Adipose tissue (tissue), 3 donors: ENCODE data around the gene YWHAH. TPM values are rescaled to one million over a fixed set of nuclear protein-coding genes. Genes with fewer than 3 reads are reported as not detected.

Experiments used
- H3K27ac ChIP-seq: one replicate; pipeline ENCODE4 v1.5.1; 2013; ENCODE audit warnings: low read depth, low read length
- WGBS, 3 donors: extraction: QIAGEN DNeasy Blood & Tissue Kit; methylation state at CpG; one replicate each; pipeline ENCODE4 v1.1.7; 2013; 5-methylcytosine and 5-hydroxymethylcytosine counted together
- polyA plus RNA-seq, 3 donors: library from polyadenylated mRNA; stranded (reverse); fragments of 200-250 nt; gene quantifications; one replicate each; pipeline ENCODE4 v1.2.3, GENCODE V29; 2013
- donor health status: healthy with polysubstance abuse.
- donor health status: Bipolar disorder and iron deficiency.
- donor health status: healthy.

Gene YWHAH
- polyA plus RNA-seq, 3 donors = 43.8 to 85.4 (median 84.1) TPM

DNA sequence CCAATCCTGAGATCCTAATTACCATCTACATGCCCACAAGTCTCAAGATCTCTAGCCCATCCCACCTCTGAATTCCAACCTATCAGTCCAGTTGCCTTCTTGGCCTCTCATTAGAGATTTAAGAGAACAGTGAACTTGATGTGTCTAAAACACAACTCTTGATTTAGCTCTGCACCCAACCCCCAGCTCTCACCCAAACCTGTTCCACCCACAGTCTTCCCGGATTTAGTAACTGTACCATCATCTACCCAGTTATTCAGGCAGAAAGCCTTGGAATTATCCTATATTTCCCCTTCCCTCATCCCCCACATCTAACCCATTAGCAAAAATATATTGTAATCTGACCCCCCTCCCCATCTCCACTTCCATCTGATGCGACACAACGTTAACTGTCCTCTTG is 24.0 kb upstream of the YWHAH start:
- no peak overlapping the region for H3K27ac ChIP-seq
- WGBS, 3 donors = 94 to 95% (median 95%) methylated on average over 3 of the region's 3 CpGs

DNA sequence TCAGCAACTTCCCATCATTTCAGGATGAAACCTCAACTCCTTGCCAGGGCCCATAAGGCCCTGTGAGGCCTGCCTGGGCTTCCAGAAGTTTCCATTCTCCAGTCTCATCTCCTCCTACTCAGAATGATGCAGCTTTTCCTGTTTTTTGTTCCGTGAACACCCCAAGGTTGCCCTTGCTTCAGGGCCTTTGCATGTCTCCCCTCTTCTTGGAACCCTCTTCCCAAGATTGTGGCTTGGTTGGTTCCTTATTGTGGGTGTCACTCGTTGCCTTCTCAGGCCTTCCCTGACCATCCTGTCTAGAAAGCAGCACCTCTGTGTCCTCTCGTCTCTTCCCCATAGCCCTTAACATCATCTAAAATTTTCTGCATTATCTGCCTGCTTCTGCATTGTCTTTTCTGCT is 23.2 kb upstream of the YWHAH start:
- WGBS, 3 donors = 56 to 84% (median 73%) methylated on average over 3 of the region's 3 CpGs
- no peak overlapping the region for H3K27ac ChIP-seq

DNA sequence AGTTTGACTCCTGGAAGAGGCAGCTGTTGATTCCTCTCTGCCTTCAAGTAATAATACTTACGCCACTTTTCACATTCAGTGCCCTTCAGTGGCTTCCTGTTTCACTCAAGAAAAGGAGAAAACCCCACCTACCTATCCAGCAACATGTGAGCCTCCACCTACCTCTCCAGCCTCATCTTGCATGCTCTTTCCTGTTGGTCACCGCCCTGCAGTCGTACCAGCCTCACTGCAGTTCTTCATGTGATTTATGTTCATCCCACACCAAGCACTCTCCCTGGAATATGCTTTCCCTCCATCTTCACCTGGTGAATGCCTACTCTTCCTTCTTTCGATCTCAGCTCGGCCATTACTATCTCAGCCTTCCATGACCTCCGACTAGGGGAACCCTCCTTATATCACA is 21.8 kb upstream of the YWHAH start:
- WGBS, 3 donors = 60 to 85% (median 63%) methylated on average over 6 of the region's 6 CpGs
- H3K27ac ChIP-seq = no peak overlapping the region

DNA sequence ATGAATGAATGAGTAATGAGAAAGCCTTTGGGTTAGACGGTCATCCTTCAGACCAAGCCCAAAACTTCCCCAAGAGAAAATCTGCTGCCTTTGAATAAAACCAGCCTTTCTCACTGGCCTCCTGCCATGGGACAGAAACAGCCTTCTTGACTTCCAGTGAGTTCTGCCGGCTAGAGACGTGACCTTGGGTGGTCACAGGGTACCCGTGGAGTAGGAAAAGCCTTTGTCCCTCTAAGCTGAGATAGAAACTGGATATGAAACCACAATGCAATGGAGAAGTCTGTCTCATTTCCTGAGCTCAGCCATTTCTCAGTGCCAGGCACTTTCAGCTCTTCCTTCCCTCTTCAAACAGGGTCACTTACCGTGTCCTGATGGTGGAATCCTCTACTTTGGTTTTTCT is 21.2 kb upstream of the YWHAH start:
- 9 to 25% (median 11%) methylated on average over 5 of the region's 5 CpGs for WGBS, 3 donors
- H3K27ac ChIP-seq = no peak overlapping the region

DNA sequence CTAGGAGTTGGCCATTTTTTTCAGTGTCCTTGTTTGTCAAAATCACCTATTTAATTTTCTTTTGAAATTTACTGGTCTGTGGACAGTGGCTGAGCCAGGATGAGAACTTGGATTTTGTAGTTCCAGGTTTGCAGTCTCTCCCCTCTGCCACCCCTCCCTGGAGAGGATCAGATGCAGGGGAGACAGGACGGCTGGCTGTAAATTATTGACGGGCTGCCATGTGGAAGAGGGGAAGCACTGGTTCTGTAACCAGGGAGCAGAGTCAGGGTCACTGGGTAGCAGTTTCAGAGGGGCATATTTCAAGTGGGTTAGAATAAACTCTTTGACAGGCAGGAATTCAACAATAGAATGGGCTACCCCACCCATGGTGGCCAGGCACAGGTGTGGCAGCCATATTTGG is 20.6 kb upstream of the YWHAH start:
- WGBS, 3 donors = 49 to 65% (median 61%) methylated on average over 2 of the region's 2 CpGs
- no peak overlapping the region for H3K27ac ChIP-seq

DNA sequence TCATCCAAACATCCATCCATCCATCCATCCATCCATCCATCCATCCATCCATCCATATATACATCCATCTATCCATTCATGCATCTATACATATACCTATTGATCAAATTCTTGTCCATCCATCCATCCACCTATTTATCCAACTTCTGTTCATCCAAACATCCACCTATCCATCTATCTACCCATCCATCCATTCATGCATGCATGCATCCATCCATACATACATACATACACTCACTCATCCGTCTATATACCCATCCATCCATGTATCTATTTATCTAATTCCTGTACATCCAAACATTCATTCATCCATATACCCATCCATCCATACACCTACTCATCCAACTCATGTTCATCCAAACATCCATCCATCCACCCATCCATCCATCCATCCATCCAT is 19.3 kb upstream of the YWHAH start:
- H3K27ac ChIP-seq = no peak overlapping the region
- WGBS, 3 donors = 94 to 100% (median 97%) methylated on average over 1 of the region's 1 CpG

DNA sequence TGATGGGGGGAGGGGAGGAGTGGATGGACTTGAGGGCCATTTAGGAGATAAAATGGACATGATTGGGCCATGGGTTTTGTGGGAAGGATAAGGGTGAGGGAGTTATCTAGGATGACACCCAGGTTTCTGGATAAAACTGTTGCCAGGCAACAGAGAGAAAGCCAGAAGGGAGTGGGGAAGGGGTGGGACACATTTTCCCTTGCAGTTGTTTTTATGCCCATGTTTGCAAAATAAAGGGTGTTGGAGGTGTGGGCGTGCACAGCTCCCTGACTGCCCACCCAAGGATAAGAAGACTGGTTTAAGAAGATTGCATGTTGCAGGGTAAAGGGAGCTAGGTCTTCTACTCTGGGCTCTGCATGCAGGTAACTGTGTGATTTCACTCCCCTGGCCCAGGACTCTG is 18.3 kb upstream of the YWHAH start:
- no peak overlapping the region for H3K27ac ChIP-seq
- 80 to 88% (median 82%) methylated on average over 1 of the region's 1 CpG for WGBS, 3 donors

DNA sequence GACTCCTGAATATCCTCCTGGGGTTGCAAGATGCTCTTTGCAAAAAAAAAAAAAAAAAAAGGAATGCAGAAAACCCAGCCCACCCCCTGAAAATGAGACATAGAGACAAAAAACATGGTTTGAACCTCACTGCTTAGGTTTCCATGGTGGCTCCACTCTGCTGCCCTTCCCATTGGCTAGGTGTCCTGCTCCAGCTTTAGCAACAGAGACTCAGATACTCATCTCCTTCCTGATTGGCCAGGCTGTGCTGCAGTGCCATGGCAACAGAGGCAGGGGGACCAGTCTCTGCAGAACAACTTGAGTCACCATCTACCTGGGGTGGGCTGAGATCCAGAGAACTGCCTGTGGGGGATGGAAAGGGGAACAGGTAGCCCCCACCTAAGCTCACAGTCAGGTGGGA is 17.4 kb upstream of the YWHAH start:
- H3K27ac ChIP-seq = no peak overlapping the region

DNA sequence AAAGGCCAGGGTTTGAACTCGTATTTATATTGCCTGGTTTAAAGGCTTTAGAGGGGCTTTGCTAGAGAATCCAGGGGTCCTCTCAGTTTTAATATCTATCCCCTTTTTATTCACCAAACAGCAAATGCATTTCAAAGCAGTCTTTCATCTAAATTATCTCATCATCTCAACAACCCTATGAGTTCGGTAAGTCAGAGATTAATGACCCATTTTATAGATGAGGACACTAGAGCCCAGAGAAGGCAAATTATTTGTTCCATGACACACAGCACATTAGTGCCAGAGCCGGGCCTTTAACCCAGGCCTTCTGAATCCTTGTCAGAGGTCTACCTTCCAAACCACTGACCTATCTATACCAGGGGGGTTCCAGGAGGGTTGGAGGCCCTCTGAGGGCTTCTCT is 16.8 kb upstream of the YWHAH start:
- H3K27ac ChIP-seq = no peak overlapping the region
- WGBS, 3 donors = 65 to 92% (median 82%) methylated on average over 3 of the region's 3 CpGs

DNA sequence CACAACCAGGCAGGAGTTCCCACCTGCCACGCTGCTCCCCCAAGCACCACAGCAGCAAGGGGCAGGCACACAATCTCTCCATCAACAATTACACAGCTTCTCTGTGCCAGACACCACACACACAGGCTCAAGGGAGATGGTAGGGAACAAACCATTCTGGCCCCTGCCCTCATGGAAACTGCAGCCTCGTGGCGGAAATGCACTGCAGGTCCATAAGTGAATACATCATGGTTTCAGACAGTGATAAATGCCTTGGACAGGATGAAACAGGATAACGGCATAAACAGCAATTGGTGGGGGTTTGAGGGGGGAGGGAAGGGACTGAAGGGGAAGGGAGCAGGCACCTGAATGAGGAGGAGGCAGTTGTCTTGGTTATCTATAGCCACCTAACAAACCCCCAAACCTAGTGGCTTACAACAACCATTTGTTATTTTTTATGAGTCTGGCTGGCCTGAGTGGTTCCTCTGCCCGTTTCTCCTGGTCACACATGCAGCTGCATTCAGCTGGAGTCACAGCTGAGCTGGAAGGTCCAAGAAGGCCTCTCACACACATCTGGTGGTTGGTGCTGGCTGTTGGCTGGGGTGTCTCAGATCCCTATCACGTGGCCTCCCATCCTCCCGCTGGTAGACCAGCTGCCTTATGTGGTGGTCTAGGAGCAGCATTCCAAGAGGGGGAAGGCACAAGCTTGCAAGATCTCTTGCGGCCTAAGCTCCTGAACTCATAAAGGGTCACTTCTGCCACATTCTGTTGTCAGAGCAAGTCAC is 15.0 kb upstream of the YWHAH start:
- 58 to 67% (median 64%) methylated on average over 8 of the region's 8 CpGs for WGBS, 3 donors
- H3K27ac ChIP-seq = no peak overlapping the region

DNA sequence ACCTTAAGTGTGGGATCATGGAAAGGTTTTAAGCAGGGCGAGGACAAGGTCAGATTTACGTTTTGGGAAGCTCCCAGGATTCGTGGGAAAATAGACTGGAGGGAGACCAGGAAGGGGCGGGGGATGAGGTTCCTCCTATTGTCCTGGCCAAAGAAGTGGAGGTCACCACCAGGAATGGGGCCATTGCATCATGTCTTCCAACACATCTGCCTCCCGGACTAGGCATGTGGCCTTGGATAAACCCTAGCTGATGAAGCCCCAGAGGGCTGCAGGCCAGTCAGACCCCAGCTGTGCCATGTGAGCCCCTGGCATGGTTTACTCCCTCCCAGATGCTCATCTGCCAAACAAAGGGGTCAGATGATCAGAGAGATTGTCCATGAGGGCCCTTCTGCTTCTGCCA is 11.5 kb upstream of the YWHAH start:
- WGBS, 3 donors = 62 to 78% (median 67%) methylated on average over 5 of the region's 5 CpGs

DNA sequence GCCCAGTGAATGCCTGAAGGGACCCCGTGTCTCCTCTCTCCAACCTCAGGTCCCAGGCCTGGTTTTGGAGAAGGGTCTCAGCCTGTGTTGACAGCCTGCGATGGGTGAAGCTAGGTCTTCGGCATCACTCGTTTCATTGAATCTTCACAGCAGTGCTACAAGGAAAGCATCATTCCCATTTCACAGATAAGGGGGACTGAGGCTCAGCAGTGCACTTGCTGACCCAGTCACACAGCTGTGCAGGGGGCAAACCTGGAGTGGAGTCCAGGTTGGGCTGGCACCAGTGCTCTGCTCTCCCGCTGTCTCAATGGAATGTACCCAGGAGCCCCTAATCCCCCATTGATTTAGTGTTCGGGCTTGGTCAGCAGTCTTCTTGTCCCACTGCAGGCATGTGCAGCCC is 10.9 kb upstream of the YWHAH start:
- 91 to 99% (median 97%) methylated on average over 6 of the region's 6 CpGs for WGBS, 3 donors
- no peak overlapping the region for H3K27ac ChIP-seq

More for the DNA sequence above, 11.5 kb upstream of the YWHAH start:
- no peak overlapping the region for H3K27ac ChIP-seq

DNA sequence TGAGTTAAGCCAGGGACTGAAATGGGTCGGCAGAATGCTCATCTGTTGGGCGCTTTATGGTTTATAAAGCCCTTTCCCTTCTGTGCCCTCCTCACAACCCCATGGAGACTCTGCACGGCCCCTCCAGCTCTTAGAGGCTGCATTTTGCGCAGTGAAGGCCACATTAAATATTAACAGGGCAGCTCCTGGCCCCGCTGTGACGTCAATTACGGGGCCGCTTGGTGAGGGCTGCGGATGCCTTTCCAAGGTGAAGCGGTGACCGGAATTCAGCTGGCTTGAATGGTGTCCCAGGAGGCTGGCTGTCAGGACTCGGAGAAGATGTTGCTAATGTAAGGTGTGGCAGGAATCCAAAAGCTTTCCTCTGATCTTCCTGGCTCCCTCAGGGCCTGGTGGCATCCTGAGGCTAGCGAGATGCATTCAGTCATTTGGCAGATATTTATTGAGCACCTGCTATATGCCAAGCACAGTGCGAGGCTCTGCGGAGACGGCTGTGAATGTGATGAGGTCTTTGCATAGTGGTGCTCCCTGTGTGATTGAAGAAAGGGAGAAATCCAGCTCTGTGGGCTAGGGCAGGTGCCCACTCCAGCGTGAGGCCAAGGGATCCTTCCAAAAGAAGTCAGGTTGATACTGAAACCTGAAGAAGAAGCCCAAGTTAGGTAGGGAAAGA is 10.4 kb upstream of the YWHAH start:
- no peak overlapping the region for H3K27ac ChIP-seq
- WGBS, 3 donors = 53 to 85% (median 81%) methylated on average over 17 of the region's 17 CpGs

DNA sequence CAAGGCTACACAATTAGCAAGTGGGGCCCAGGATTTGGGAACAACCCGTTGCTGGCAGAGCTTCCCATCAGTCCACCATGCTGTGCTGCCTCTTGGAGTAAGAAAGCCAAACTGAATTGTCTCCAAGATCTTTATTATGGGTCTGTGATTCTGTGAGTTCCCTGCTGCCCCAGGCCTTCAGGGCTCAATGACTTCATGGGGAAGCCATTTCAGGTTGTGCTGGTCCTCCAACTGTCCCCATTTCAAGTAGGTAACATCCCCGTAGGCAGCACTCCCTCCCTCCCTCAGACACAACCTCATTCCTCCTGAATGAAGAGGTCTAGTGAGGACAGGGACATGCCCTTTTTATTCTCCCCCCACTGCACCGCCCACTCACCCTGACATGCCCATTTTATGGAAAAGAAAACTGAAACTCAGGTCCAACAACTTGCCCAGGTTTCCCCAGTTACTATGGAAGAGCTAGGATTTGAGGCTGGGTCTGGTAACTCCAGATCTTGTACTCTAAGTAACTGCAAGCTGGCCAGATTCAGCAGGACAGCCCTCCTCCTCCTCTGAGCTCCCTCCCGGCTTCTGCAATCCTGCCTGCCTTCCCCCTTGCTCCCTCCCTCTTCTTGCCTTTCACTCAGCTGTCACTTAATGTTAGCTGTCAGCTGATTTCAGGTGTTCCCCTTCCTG is 8.2 kb upstream of the YWHAH start:
- WGBS, 3 donors = 61 to 90% (median 71%) methylated on average over 4 of the region's 4 CpGs
- no peak overlapping the region for H3K27ac ChIP-seq

DNA sequence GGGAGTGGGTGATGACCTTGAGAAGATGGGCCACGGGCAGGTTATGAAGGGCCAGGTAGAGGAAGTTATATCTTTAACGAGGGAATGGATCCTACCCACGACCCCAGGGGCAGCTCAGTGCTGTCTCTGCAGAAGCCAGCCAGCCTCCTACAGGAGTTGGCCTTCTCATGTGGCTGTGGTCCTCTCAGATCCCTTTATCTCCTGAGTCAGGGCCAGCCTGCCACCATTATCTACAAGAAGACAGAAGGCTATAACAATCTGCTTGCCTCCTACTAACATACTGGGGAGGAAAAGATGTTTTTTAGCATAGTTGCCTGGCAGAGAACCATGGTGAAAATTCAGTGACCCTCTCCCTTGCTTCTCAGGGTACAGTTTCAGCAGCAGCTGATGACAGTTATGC is 7.0 kb upstream of the YWHAH start:
- no peak overlapping the region for H3K27ac ChIP-seq
- 66 to 78% (median 74%) methylated on average over 3 of the region's 3 CpGs for WGBS, 3 donors

DNA sequence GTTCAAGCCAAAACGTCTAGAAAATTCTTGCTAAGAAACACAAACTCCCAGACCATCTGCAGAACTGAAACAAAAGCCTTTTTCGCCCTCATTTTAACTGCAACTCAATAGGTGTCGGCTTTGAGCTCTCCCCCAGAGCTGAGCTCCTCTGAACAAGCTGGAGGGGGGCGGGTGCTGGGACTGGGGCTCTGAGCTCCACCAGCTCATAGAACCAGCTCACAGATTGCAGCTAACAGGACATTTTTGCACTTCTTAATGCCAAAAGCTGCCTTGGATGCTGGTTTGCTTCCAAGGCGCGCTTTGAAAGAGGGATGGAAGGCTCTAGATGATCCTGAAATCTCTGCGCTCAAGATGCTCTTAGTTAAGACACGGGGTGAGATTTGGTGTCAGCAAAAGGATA is 6.0 kb upstream of the YWHAH start:
- no peak overlapping the region for H3K27ac ChIP-seq
- WGBS, 3 donors = 75 to 83% (median 79%) methylated on average over 8 of the region's 8 CpGs

DNA sequence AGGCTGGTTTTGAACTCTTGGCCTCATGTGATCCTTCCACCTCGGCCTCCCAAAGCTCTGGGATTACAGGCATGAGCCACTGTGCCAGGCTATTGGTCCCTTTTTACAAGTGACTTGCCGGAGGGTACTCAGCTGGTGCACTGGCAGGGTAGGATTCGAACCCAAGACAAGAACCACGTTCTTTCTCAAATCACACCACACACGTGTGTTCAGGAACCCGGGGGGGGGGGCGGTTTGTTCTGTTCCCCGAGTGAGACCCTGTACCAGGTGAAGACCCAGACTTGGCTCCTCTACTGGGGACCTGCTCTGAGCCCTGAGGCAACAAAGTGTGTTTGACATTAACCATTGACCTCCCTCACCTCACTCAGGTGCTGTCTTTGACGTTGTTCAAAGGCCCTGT is 3.8 kb upstream of the YWHAH start:
- WGBS, 3 donors = 64 to 83% (median 77%) methylated on average over 9 of the region's 9 CpGs
- no peak overlapping the region for H3K27ac ChIP-seq

DNA sequence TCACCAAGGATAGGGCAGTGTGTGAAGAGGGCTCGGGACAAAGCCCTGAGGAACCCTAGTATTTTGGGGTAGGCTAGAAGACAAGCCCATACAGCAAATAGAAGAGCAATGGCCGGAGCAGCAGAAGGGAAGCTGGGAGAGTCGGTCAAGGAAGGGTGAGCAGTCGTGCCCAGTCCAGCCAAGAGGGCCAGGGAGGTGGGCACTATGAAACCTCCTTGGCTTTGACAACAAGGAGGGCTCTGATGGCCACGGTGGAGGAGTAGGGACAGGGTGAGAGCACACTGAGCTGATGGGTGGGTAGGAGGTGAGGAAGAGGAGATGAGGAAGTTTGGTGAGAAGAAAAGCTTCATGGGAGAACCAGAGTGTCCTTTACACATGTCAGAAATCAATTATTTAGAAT is 2.2 kb upstream of the YWHAH start:
- H3K27ac ChIP-seq = no peak overlapping the region
- WGBS, 3 donors = 92 to 99% (median 93%) methylated on average over 5 of the region's 5 CpGs

DNA sequence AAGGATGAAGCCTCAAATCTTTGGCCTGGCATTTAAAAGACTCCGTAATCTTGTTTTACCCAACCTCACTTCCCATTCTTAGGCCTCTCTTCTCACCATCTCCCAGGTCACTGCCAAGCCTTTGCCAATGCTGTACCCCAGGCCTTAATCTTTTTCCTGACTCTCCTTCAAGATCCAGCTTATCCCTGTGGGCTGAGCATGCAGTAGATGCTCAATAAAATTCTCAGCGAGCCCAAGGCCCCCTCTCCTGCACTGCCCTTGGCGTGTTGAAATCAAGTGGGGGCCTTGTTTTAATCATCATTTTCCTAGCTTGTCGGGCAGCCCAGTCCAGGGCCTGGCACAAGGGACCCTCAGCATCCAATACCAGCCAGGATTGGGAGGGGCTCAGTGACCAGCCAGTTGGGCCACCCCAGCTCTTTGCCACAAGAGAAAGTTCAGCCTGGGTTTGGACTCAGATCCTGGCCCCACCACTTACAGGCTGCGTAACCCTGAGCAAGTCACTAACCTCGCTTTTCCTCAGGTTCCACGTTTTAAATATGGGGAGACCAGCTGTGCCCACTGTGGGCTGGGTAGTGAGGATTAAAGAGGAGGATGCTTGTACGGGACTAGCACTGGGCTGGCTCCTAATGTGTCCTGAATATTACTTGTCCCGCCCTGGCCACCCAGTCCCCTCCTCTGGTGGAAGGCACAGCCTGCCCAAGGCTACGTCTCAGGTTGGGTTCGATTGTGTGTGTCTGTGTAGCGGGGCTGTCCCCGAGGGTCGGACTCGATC is 943 bp upstream of the YWHAH start:
- H3K27ac ChIP-seq = peak overlapping the region; percentile 43
- 39 to 46% (median 40%) methylated on average over 14 to 15 of the region's 15 CpGs for WGBS, 3 donors
